ENCODE results near the gene CNEP1R1. TPM values are rescaled to one million over a fixed set of nuclear protein-coding genes. Genes with fewer than 3 reads are reported as not detected.

CNEP1R1 gene
- total and polyA plus RNA-seq, 2 of the 4 experiments (the other 2 are of a cell fraction): 16.1 to 22.0 TPM

- 43% methylated on average over 3 of the region's 5 CpGs; no CpG with 5 or more reads in 1 of the 2 experiments for WGBS, 2 experiments (ENCODE audit: extremely low coverage in 2 of 2, insufficient read length in 1 of 2)
- Histone ChIP-seq H3K27ac (ENCODE audit: insufficient read depth, low read length) (no peak overlapping the region), H2AK5ac (ENCODE audit: low read depth, low read length) (no peak overlapping the region), H2BK20ac (ENCODE audit: low read depth, low read length) (no peak overlapping the region), H2AK9ac (replicated peaks; ENCODE audit: low read depth, low read length, poor library complexity) (no peak overlapping the region), H4K91ac (ENCODE audit: insufficient read depth, low read depth, low read length) (no peak overlapping the region), H3K4me3 (ENCODE audit: insufficient read depth, low read depth, low read length) (no peak overlapping the region), H3K27me3 (ENCODE audit: control insufficient read depth, insufficient read depth, low read length) (peaks cover 3% of the 10 kb centered on the region), H4K8ac (ENCODE audit: low read depth in 2 of 2, low read length in 2 of 2) (no peak overlapping the region), H3K18ac (ENCODE audit: low read depth, low read length) (no peak overlapping the region), H4K20me1 (ENCODE audit: insufficient read depth, low read length) (no peaks in the 10 kb centered on the region), H3K23ac (ENCODE audit: low read depth, low read length) (no peak overlapping the region), H3K4me1 (ENCODE audit: control insufficient read depth, insufficient read depth, low read length) (no peaks in the 10 kb centered on the region), H2AFZ (replicated peaks; ENCODE audit: low read length, poor library complexity) (no peak overlapping the region), H2BK120ac (ENCODE audit: low read depth, low read length) (no peak overlapping the region), H3K4ac (ENCODE audit: low read depth, low read length) (no peak overlapping the region), H3K4me2 (ENCODE audit: low read depth, low read length) (no peak overlapping the region), H3K9me3 (ENCODE audit: control insufficient read depth, insufficient read depth, low read length) (no peaks in the 10 kb centered on the region), H3K56ac (ENCODE audit: extremely low read depth, insufficient read depth, low read length) (no peak overlapping the region), H3K36me3 (ENCODE audit: control insufficient read depth, insufficient read depth, low read length) (peaks cover 7% of the 10 kb centered on the region; the same call in 1 of the 2 replicates), H4K5ac (ENCODE audit: low read depth, low read length) (no peak overlapping the region), H2BK5ac (ENCODE audit: low read depth, low read length, poor library complexity, severe bottlenecking) (no peak overlapping the region), H3K9ac (ENCODE audit: low read depth, low read length) (no peak overlapping the region), H3K14ac (replicated peaks; ENCODE audit: low read depth, low read length) (no peak overlapping the region), H2BK15ac (ENCODE audit: low read depth, low read length) (no peak overlapping the region), H3K9me1 (ENCODE audit: insufficient read depth, low read length) (no peaks in the 10 kb centered on the region; the same call in 1 of the 2 replicates), H3K79me1 (ENCODE audit: low read depth in 1 of 2, low read length in 2 of 2) (peaks cover 0 to 2% of the 10 kb centered on the region in 2 experiments; a peak in 1 of 4 replicates)
- dilution Hi-C loops (cut with HindIII; ENCODE audit: low sequenced_read_pairs, unreplicated experiment): no loop called here
- in situ Hi-C loops (cut with MboI; ENCODE audit: low sequenced_read_pairs): no loop called here
- no peak for TF ChIP-seq POLR2A (IDR thresholded peaks at IDR 0.05; ENCODE audit: low read depth, low read length)
- no peak for TF ChIP-seq RFX5 (IDR thresholded peaks at IDR 0.05; ENCODE audit: low read depth, low read length)
- no peak for TF ChIP-seq RCOR1 (IDR thresholded peaks at IDR 0.05; ENCODE audit: insufficient replicate concordance, low read length)
- no peak for TF ChIP-seq MAZ (IDR thresholded peaks at IDR 0.05; ENCODE audit: borderline replicate concordance, low read depth, low read length)
- no peak for TF ChIP-seq RAD21 (IDR thresholded peaks at IDR 0.05; ENCODE audit: low read length)
- no peak for TF ChIP-seq BHLHE40 (IDR thresholded peaks at IDR 0.05; ENCODE audit: low read depth, low read length)
- TF ChIP-seq USF2 (IDR thresholded peaks at IDR 0.05; ENCODE audit: low read depth, low read length): no peak
- TF ChIP-seq CHD1 (IDR thresholded peaks at IDR 0.05; ENCODE audit: low read depth, low read length): no peak
- TF ChIP-seq CTCF (conservative IDR thresholded peaks at IDR 0.05; ENCODE audit: low read depth, low read length): no peak
- TF ChIP-seq ELK1 (IDR thresholded peaks at IDR 0.05; ENCODE audit: borderline replicate concordance, low read depth, low read length): no peak
- no peak for TF ChIP-seq MAFK (IDR thresholded peaks at IDR 0.05; ENCODE audit: low read depth, low read length)
- no peak for TF ChIP-seq MXI1 (IDR thresholded peaks at IDR 0.05; ENCODE audit: borderline replicate concordance, low read depth, low read length)
- TF ChIP-seq CEBPB (IDR thresholded peaks at IDR 0.05; ENCODE audit: low read depth, low read length): no peak
- no peak for TF ChIP-seq NFE2L2 (IDR thresholded peaks at IDR 0.05; ENCODE audit: low read depth, low read length)
- no peak for TF ChIP-seq FOS (IDR thresholded peaks at IDR 0.05; ENCODE audit: low read depth, low read length)
- ATAC-seq (ENCODE audit: low read depth) (no peak), DNase-seq (no peak)
- no TSS peak for BruUV-seq (replicated peaks)
- intact Hi-C loops (cut with micrococcal nuclease): loop anchor here (2.0 kb wide), 1 partner anchor 26 kb away; the partner anchor contains the start of gene HEATR3
- POLR2A ChIA-PET (ENCODE audit: unreplicated experiment): no interaction called here
- CTCF ChIA-PET: interaction anchor here (3.5 kb wide), 1 partner anchor 14 kb away, joined by 13 read pairs; the partner anchor contains the start of gene CNEP1R1
These were observed 13.9 kb downstream of the CNEP1R1 start for GRCh38 chr16:50038756-50039529.
